ENCODE data around the gene COLQ.
A peak's percentile ranks its signal among the peaks of the same experiment; 100 is the strongest.
"Not testable (repeated sequence)": the region's sequence is repeated elsewhere in the genome, so short reads cannot be mapped to it uniquely, and the experiment has no call there.

COLQ gene

DNA sequence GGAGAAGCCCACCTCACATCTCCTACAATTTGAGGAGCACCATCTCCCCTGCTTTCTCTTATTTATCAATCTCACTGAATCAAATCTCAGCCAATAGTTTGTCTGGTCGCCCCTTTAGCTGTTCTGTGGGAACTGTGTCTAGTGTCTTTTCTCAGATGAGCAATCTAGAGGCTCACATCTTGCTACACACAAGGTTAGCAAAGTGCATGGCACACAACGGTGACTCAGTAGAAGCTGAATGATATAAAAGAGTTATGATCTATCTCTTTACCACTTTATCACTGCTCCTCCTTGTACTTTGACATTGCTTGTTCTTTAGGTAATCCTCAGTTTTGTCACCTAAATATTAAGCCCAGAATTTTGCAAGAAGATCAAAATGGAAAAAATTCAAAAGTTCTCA is 16.8 kb upstream of the COLQ start:
- Histone ChIP-seq H3K27me3 (ENCODE audit: insufficient read depth, low read length) (no peaks in the 10 kb centered on the region), H3K36me3 (ENCODE audit: insufficient read depth, low read length) (no peaks in the 10 kb centered on the region), H3K9ac (ENCODE audit: low read depth, low read length) (no peak overlapping the region), H3K9me3 (ENCODE audit: insufficient read depth, low read depth, low read length) (no peaks in the 10 kb centered on the region), H3K27ac (ENCODE audit: low read depth, low read length) (no peak overlapping the region), H3K4me3 (ENCODE audit: low read length) (no peak overlapping the region), H3K4me1 (ENCODE audit: insufficient read depth, low read length) (no peaks in the 10 kb centered on the region)
- WGBS: 92% methylated on average over 1 of the region's 2 CpGs

DNA sequence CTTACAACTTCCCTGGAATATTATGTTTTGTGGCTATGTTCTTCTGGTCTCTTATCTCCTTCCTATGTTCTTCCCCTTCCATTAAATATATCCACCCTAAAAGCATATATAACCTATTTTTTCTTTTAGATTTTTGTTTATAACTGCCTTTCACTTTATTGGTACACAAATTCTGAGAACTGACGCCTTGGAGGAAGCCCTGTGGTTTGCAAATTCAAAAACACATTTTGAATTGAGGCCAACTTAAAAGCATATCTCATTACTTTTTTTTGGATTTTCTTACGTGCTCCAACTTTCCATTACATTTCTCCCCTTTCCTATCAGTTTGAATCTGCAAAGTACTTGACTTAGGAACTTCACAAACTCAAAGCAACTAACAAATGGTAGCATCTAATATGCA is 15.3 kb upstream of the COLQ start:
- Histone ChIP-seq H3K9ac (ENCODE audit: low read depth, low read length) (no peak overlapping the region), H3K9me3 (ENCODE audit: insufficient read depth, low read depth, low read length) (no peaks in the 10 kb centered on the region), H3K4me1 (ENCODE audit: insufficient read depth, low read length) (no peaks in the 10 kb centered on the region), H3K27ac (ENCODE audit: low read depth, low read length) (no peak overlapping the region), H3K27me3 (ENCODE audit: insufficient read depth, low read length) (no peaks in the 10 kb centered on the region), H3K36me3 (ENCODE audit: insufficient read depth, low read length) (no peaks in the 10 kb centered on the region), H3K4me3 (ENCODE audit: low read length) (no peak overlapping the region)
- 86% methylated on average over 2 of the region's 2 CpGs for WGBS

DNA sequence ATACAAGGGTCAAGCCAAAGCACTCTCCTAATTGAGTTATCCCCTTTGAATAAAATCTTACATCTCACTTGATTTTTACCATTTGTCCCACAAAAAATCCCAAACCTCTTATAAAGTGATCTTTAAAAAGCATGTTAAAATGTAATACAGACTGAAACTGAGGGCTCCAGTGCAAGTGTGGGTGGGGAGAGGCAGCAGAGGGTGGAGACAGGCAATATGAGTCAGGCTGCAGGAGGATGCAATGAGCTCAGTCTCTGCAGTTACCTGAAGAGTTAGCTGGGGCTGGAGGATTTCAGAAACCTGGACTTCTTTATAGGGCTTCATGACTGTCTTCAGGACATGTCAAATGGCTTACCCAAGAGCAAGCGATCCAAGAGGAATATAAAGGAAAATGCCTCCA is 14.2 kb upstream of the COLQ start:
- WGBS: 95% methylated on average over 1 of the region's 1 CpG
- Histone ChIP-seq H3K27me3 (ENCODE audit: insufficient read depth, low read length) (no peaks in the 10 kb centered on the region), H3K36me3 (ENCODE audit: insufficient read depth, low read length) (no peaks in the 10 kb centered on the region), H3K9me3 (ENCODE audit: insufficient read depth, low read depth, low read length) (no peaks in the 10 kb centered on the region), H3K27ac (ENCODE audit: low read depth, low read length) (no peak overlapping the region), H3K9ac (ENCODE audit: low read depth, low read length) (no peak overlapping the region), H3K4me3 (ENCODE audit: low read length) (no peak overlapping the region), H3K4me1 (ENCODE audit: insufficient read depth, low read length) (no peaks in the 10 kb centered on the region)

DNA sequence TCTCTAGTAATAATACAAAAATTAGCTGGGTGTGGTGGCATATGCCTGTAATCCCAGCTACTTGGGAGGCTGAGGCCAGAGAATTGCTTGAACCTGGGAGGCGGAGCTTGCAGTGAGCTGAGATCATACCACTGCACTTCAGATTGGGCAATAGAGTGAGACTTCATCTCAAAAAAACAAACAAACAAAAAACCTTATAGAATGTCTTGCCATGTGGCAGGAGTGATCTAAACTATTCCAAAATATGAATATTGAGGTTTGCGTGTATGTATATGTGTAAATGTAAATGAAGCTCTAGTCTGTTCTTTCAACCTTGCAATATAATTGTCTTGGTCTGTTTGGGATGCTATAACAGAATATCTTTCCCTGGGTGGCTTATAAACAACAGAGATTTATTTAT is 11.1 kb upstream of the COLQ start:
- WGBS: 95% methylated on average over 2 of the region's 2 CpGs
- H3K27ac ChIP-seq (ENCODE audit: low read depth, low read length); H3K4me3 ChIP-seq (ENCODE audit: low read length); H3K9ac ChIP-seq (ENCODE audit: low read depth, low read length); H3K9me3 ChIP-seq (ENCODE audit: insufficient read depth, low read depth, low read length); H3K36me3 ChIP-seq (ENCODE audit: insufficient read depth, low read length); H3K4me1 ChIP-seq (ENCODE audit: insufficient read depth, low read length); H3K27me3 ChIP-seq (ENCODE audit: insufficient read depth, low read length): not testable (repeated sequence)

DNA sequence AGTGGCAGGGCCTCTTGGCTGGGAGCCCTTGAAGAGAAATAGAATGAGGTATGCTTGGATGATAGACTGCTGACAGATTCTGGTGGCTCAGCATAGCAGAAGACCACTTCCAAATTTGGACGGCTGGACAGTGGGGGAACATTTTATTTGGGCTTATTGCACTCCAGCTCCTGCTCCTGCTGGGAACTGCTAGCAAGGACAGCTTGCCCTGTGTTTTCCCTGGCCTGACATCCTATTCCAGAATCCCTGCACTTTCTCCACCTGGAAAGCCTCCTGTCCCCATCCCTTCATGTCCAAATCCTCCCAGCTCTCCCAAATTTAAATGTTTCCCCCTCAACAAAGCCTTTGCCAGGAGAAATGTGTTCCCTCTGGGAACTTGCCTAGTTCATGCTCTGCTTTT is 9.8 kb upstream of the COLQ start:
- no peaks in the 10 kb centered on the region for H3K9me3 ChIP-seq (ENCODE audit: insufficient read depth, low read depth, low read length)
- no peak overlapping the region for H3K27ac ChIP-seq (ENCODE audit: low read depth, low read length)
- no peaks in the 10 kb centered on the region for H3K36me3 ChIP-seq (ENCODE audit: insufficient read depth, low read length)
- 92% methylated on average over 1 of the region's 1 CpG for WGBS
- no peaks in the 10 kb centered on the region for H3K4me1 ChIP-seq (ENCODE audit: insufficient read depth, low read length)
- no peak overlapping the region for H3K4me3 ChIP-seq (ENCODE audit: low read length)
- H3K27me3 ChIP-seq (ENCODE audit: insufficient read depth, low read length): no peaks in the 10 kb centered on the region
- H3K9ac ChIP-seq (ENCODE audit: low read depth, low read length): no peak overlapping the region

DNA sequence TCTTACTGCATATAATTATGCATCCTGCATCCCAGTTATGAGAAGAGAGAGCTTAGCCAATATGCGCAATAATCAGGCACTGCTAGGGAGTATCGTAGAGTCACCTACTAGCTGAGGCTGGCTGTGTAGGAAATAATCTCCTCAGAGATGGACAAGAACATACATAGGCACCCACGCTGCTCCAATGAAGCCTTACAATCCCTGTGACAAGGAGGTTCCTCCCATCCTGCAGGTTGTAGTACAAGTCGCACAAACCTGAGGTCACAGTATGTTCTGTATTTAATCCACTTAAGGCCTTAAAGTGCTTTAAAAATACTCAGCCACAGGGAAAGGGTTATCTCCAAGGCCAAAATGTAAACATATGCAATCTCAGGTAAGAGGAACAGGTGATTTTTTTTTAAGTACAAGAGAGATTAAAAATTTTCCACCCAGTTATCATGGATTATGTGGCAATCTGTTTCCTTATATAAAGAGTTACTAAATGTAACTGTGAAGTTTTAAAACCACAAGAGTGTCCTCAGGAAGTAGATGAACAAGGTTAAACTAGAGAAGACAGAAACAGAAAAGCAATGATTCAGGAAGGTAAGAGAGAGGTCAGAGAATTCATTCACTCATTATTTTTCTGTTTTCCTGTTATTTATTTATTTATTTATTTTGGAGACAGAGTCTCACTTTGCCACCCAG is 7.5 kb upstream of the COLQ start:
- H3K27ac ChIP-seq (ENCODE audit: low read depth, low read length): no peak overlapping the region
- peaks cover 6% of the 10 kb centered on the region; the same call in 1 of the 2 replicates for H3K27me3 ChIP-seq (ENCODE audit: insufficient read depth, low read length)
- 91% methylated on average over 4 of the region's 4 CpGs for WGBS
- H3K9me3 ChIP-seq (ENCODE audit: insufficient read depth, low read depth, low read length): no peaks in the 10 kb centered on the region
- no peaks in the 10 kb centered on the region for H3K4me1 ChIP-seq (ENCODE audit: insufficient read depth, low read length)
- no peaks in the 10 kb centered on the region for H3K36me3 ChIP-seq (ENCODE audit: insufficient read depth, low read length)
- no peak overlapping the region for H3K4me3 ChIP-seq (ENCODE audit: low read length)
- H3K9ac ChIP-seq (ENCODE audit: low read depth, low read length): no peak overlapping the region

DNA sequence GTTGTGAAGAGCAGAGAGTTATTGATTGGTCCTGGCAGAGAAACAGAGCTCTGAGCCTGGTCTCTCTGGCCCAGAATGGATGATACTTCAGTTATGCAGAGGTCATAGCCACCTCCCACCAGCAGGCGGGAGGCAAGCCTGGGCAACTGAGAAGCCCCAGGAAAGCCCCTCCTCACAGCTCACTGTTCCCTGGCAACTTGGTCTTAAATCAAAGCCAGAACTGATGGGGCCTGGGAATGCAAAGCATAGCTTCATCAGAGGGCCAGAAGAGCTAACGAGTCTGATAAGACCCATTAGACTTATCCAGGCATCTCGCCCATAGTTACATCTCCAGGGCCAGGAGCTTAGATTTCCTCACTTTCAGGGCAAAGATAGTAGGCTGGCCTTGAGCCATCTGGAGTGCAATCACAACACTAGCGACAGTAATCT is 5.5 kb upstream of the COLQ start:
- WGBS: 40% methylated on average over 3 of the region's 4 CpGs
- Histone ChIP-seq H3K36me3 (ENCODE audit: insufficient read depth, low read length) (no peaks in the 10 kb centered on the region), H3K27ac (ENCODE audit: low read depth, low read length) (no peak overlapping the region), H3K9ac (ENCODE audit: low read depth, low read length) (no peak overlapping the region), H3K4me3 (ENCODE audit: low read length) (no peak overlapping the region), H3K4me1 (ENCODE audit: insufficient read depth, low read length) (peaks cover 2% of the 10 kb centered on the region; the same call in 1 of the 2 replicates), H3K9me3 (ENCODE audit: insufficient read depth, low read depth, low read length) (no peaks in the 10 kb centered on the region), H3K27me3 (ENCODE audit: insufficient read depth, low read length) (peaks cover 6% of the 10 kb centered on the region)

DNA sequence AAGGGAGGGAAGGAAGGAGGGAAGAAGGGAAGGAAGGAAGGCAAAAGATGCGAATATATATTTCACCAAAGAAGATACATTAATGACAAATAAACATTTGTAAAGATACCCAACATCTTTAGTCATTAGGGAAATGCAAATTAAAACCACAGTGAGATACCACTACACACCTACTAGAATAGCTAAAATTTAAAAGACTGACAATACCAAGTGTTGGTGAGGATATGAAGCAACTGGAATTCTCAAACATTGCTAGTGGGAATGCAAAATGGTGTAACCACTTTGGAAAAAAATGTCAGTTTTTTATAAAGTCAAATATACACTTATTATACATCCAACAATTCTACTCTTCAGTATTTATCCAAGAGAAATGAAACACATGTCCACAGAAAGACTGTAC is 4.3 kb upstream of the COLQ start:
- Histone ChIP-seq H3K9ac (ENCODE audit: low read depth, low read length) (no peak overlapping the region), H3K9me3 (ENCODE audit: insufficient read depth, low read depth, low read length) (no peaks in the 10 kb centered on the region), H3K4me1 (ENCODE audit: insufficient read depth, low read length) (peaks cover 13% of the 10 kb centered on the region), H3K27me3 (ENCODE audit: insufficient read depth, low read length) (peaks cover 6% of the 10 kb centered on the region), H3K4me3 (ENCODE audit: low read length) (no peak overlapping the region), H3K36me3 (ENCODE audit: insufficient read depth, low read length) (no peaks in the 10 kb centered on the region), H3K27ac (ENCODE audit: low read depth, low read length) (no peak overlapping the region)
- WGBS: no CpG with 5 or more reads among the region's 1 CpG

DNA sequence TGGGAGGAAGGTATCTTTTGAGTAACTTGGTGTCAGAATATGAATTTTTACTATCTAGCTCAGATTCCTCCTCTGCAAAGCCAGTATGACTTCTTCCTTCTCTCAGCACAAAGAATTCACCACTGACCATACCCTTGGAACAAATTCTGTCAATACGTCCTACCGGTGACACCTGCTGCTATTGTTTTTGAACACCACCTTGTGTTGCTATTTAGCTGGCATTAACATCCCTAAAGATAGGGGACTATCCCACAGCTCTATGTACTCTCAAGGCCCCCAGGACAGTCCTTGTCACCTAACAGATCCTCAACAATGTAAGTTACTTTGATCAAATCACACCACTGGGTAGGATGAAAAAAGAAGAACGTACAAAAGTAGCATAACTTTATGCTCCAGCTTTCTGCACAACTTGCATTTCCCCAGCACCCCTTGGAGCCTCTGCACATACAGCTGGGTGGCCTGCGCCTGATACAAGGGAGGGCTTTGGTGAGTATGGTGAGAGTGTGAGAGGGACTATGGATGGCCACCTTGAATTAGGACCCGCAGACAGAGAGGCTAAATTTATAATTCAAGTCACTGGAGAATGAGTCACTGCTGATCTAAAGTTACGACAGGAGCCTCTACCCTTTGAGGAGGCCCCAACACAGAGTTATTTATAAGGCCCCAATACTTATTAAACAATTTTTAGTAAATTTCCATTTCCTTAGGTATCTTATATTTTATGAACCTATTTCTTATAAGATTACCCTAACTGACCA is 2.3 kb upstream of the COLQ start:
- WGBS: 68% methylated on average over 6 of the region's 6 CpGs
- no peak overlapping the region for H3K4me3 ChIP-seq (ENCODE audit: low read length)
- H3K27me3 ChIP-seq (ENCODE audit: insufficient read depth, low read length): peaks cover 6% of the 10 kb centered on the region
- no peaks in the 10 kb centered on the region for H3K9me3 ChIP-seq (ENCODE audit: insufficient read depth, low read depth, low read length)
- no peak overlapping the region for H3K9ac ChIP-seq (ENCODE audit: low read depth, low read length)
- H3K27ac ChIP-seq (ENCODE audit: low read depth, low read length): no peak overlapping the region
- no peaks in the 10 kb centered on the region for H3K36me3 ChIP-seq (ENCODE audit: insufficient read depth, low read length)
- H3K4me1 ChIP-seq (ENCODE audit: insufficient read depth, low read length): peaks cover 13% of the 10 kb centered on the region

DNA sequence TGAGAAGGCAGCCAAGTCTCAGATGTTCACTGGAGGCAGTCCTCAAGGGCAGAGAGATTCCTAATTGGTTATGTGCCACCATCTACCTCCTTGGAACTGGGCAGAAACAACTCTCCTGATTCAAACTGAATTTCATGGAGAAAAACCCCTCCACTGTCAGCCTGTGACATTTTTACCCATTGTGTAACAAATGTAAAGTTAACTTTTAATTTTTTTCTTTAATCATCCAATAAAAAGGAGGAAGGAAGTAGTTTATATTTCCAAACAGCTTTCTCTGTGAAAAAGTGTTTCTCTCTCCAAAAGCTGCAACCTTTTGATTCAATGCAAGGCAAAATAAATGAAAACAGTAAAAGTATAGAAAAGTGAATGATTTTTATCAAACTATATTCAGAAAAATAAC is 510 bp upstream of the COLQ start:
- Histone ChIP-seq H3K4me3 (ENCODE audit: low read length) (no peak overlapping the region), H3K4me1 (ENCODE audit: insufficient read depth, low read length) (peaks cover 13% of the 10 kb centered on the region), H3K27me3 (ENCODE audit: insufficient read depth, low read length) (peaks cover 6% of the 10 kb centered on the region), H3K36me3 (ENCODE audit: insufficient read depth, low read length) (no peaks in the 10 kb centered on the region), H3K9me3 (ENCODE audit: insufficient read depth, low read depth, low read length) (no peaks in the 10 kb centered on the region), H3K9ac (ENCODE audit: low read depth, low read length) (no peak overlapping the region), H3K27ac (ENCODE audit: low read depth, low read length) (no peak overlapping the region)

DNA sequence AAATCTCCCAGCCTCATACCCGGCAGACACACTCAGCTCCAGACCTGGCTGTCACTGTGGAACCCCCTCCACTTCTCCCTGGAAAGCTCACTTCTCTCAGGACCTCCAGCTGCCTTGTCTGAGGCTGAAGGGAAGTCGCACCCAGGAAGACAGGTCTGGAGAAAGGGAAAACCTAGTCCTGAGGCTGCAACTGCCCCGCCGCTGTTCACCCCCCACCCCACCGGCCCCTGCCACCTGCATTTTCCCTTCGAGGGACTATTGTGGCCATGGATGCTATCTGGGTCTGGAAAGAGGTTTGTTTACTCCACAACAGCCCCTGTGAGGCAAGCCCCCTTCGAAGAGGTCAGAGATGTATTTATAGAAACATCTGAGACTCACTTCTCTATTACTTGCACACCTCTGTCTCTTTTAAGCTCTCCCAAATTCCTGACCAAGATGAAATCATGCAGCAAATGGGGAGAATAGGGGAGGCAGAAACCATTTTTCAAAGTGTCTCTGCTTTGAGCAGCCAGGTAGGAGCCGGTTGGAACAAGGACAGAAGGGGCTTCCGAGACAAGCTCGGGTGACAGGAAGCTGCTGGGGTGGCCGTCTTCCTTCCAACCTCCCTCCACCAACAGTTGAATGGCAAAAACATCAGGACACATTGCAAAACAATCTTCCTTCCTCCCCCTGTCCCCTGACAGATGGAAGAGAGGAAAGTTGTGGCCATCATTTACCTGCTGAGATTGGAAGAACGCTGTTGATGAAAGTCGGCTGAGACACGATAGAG is 518 bp downstream of the COLQ start:
- H3K27ac ChIP-seq (ENCODE audit: low read depth, low read length): no peak overlapping the region
- H3K27me3 ChIP-seq (ENCODE audit: insufficient read depth, low read length): peaks cover 6% of the 10 kb centered on the region
- 76% methylated on average over 14 of the region's 14 CpGs for WGBS
- no peaks in the 10 kb centered on the region for H3K9me3 ChIP-seq (ENCODE audit: insufficient read depth, low read depth, low read length)
- peaks cover 13% of the 10 kb centered on the region for H3K4me1 ChIP-seq (ENCODE audit: insufficient read depth, low read length)
- peak overlapping the region; percentile 28; the same call in 1 of the 2 replicates for H3K4me3 ChIP-seq (ENCODE audit: low read length)
- no peak overlapping the region for H3K9ac ChIP-seq (ENCODE audit: low read depth, low read length)
- no peaks in the 10 kb centered on the region for H3K36me3 ChIP-seq (ENCODE audit: insufficient read depth, low read length)

Data from HUES64 (cell line).